SIG-M5 treated with dmso at 0.1 percent for 504 hours (cell line): ENCODE measurements around the gene PROKR1.

Experiments
- DNase-seq: peaks from one replicate; lab custom pipeline; 2025; ENCODE audit not compliant: unreplicated experiment; lab: John Stamatoyannopoulos, UW

Gene PROKR1

DNA sequence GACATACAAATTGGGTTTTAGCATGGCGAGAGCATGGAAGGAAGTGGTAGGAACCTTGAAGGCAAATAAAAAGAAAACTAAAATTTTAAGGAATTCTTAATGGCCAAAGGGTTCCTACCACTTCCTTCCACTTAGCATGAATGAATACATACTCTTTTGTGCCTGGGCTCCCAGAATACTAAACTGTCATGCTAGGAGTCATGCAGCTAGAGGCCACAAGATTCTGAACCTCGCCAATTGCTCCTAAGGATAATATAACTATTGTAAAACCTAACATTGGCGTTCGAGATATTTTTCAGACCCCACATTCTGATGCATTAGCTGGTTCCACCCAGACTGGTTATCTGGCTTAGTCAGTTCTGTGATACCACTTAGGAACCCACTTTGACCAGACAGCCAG is 52.6 kb downstream of the PROKR1 start:
- DNase-seq: no peak

DNA sequence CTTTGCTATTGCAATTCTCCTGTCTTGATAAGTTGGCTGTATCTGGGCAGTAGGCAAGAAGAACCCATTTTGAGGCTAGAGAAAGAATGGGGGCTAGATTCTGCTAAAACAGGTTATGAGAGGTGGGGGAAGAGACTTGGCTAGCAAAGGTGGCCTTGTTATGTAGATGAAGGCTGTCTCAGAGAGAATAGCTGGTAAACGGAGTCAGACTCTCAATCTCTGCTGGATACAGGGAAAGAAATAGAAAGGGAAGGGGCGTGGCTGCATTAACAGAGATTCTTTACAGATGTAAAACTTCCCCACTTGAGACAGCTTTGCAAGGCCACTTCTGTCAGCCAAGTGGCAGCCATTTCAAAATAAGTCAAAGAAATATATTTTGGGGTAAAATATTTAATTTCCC is 53.2 kb downstream of the PROKR1 start:
- DNase-seq: no peak

DNA sequence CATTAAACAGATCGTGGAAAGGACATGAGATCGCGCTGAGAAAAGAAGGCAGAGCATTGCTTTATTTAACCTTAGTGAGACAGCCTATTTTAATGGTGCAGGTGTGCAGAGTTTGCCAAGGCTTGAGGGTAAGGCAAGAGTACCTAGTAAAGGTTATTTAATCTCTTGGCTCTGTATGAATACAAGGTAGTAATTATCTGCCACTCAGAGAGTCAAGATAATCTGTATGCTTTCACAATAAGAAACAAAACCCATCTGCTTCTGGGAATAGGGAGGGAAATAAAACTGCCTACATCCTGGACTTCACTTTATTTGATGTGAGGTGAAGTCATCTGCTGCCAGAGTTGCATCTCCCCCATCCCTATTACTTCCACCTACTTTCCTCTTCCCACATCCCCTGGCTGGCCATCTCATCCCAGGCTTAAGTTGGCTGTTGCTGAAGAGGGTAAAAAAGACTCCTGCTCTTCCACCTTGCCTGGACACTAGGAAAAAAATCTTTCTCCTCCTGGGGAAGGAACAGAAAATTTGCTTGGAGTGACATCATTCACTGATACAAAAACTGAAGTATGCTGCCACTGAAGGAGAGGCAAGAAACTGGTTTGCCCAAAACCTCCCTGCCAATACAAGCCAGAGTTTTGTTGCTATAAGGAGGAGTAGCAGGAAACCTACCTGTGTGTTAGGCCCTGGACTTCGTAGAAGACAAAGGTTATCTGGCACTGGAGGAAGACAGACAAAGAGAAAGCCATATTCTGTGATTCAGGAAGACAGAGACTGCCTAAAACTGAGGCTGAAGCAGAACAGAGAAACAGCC is 55.4 kb downstream of the PROKR1 start:
- DNase-seq: no peak

DNA sequence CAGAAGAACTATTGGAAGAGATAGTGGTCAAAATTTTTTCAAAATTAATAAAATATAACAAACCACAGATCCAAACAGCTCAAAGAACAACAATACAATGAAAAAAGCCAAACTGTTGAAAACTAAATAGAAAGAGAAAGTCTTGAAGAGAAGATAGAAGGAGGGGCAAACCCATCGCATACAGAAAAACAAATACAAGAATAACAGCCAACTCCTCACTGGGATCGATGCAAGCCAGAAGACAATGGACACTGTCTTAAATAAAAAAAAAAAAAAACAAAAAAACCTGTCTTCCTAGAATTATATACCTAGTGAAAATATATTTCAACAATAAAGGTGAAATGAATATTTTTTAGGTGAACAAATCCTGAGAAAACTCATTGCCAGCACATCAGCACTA is 57.2 kb downstream of the PROKR1 start:
- no peak for DNase-seq

DNA sequence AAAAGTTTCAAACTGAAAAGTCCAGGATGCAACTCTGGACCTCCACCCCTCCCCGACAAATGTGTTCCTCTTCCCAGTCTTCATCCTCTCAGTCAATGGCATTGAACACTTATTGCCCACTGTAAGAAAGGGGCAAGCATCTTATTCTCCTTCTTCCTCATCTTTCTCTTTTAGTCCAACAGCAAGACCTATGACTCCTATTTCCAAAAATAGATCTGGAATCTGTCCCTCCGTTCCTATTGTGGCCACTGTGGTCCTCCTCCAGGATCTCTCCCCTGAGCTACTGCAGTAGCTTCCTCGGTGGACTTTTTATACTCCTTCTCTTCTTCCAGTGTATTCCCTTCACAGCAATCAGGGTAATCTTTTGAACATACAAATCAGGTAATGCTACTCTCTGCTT is 63.3 kb downstream of the PROKR1 start:
- no peak for DNase-seq
